OCI-LY3 (cell line): ENCODE results near the gene CCSER1.

ENCODE experiments used
- CTCF ChIP-seq: fragments of 200-600, 300-600 bp; sonication (generic); IDR thresholded peaks from 2 replicates; pipeline ENCODE4 v1.5.1; 2014; ENCODE audit warnings: antibody characterized with exemption, low read length, low read depth
- EZH2phosphoT487 ChIP-seq: fragments of 200-600 bp; shearing (Covaris generic); IDR thresholded peaks from 2 replicates; pipeline ENCODE4 v1.6.1; 2018; ENCODE audit warnings: antibody characterized with exemption, mixed run types, low read depth

DNA sequence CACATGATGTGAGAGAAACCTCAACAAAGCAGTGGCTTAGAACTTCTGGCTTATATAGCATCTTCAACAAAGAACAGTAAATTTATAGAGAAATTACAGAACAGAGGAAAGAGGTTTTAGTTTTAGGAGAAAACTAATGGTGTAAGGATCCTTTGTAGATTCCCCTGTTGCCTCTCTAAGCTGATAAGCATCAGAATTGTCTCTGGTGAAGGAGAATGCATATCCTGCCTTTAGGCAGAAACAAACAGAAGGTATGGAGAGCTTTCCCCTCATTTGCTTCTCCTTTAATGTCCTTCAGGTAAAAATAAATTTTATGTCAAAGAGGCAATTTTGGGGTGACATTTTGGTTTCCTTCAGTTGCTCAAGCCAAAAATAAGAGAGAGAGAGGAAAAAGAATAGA, 625.9 kb downstream of the CCSER1 start:
- TF ChIP-seq CTCF (no peak), EZH2phosphoT487 (no peak)
